GM12875 (cell line): ENCODE measurements around the gene SLC7A6.

ENCODE experiments used
- H3K4me3 ChIP-seq: one replicate; pipeline ENCODE4 v1.5.1; 2011; ENCODE audit warnings: low read depth, low read length, control low read depth
- TF ChIP-seq, protein P1 (sequence below): IDR thresholded peaks from 2 replicates; pipeline ENCODE4 v1.5.1; 2011; ENCODE audit warnings: low read depth, mild to moderate bottlenecking, control low read depth, inconsistent platforms, low read length, moderate library complexity, borderline replicate concordance; ENCODE audit not compliant: insufficient read depth

SLC7A6 gene

DNA sequence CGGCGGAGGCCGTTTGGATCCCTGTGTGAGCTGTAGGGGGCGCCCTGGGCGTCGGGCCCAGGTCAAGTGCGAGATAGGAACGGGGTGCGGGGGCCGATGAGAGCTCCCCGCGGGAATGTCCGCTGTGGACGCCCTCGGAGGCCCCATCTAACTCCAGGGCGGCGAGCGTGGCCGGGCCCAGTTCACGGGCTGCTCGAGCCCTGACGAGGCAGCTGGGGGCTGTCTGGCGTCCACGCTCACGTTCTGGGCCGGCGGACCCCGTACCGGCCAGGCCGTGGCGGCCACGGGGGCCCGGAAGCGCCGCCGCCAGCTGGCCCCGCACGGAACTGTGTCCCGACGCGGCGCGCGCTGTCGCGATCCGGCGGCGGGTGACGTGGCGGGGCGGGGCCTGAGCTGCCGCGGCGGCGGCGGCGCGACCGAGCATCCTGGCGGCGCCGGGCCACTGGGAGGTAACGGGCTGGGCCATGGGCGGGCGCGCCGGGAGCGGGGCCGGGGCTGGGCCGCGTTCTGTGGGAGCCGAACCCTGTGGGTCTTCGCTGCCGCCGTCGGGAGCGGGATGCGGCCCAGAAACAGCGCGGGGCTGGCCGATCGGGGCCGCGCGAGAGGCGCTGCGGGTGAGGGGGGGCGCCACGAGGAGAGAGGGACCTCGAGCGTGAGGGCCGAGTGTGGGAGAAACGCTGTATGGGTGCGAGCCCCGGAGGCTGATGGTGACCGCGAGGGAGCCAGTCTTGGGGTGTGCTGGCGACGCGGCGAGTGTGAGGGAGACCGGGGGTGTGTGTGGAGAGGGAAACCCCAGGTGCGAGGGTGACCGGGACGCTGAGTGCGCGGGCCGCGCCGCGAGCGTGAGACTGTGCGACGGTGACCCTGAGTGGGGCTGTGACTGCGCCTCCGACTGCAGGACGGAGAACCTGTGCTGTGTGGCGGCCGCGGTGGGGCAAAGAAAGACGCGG lies at the start of gene SLC7A6:
TSS of gene SLC7A6 (plus strand) at position 399 of the 950 bp plus-strand sequence. CDS start 10,201 bp downstream, outside the sequence.
- peak within 1 kb of the TSS; percentile 89 for H3K4me3 ChIP-seq
- TF ChIP-seq, protein P1, sequence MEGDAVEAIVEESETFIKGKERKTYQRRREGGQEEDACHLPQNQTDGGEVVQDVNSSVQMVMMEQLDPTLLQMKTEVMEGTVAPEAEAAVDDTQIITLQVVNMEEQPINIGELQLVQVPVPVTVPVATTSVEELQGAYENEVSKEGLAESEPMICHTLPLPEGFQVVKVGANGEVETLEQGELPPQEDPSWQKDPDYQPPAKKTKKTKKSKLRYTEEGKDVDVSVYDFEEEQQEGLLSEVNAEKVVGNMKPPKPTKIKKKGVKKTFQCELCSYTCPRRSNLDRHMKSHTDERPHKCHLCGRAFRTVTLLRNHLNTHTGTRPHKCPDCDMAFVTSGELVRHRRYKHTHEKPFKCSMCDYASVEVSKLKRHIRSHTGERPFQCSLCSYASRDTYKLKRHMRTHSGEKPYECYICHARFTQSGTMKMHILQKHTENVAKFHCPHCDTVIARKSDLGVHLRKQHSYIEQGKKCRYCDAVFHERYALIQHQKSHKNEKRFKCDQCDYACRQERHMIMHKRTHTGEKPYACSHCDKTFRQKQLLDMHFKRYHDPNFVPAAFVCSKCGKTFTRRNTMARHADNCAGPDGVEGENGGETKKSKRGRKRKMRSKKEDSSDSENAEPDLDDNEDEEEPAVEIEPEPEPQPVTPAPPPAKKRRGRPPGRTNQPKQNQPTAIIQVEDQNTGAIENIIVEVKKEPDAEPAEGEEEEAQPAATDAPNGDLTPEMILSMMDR = peak; percentile 86

DNA sequence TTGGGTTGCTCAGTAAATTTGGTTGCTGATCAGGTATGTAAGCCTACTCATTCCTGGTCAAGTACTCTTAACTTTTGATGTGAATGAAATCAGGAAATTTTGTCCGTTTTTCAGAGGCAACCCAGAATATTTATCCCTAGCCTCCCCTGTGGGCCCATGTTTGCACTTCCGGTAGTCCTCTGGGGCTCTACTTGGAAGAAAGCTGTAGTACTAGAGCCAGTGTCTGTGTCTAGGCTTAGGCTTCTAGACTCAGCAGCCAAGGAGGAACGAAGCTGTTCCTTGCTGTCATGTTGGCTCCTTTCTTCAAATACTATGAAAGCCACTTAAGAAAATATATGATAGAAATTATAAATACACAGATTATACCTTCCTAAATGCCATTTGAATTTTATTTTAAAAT lies 49.6 kb upstream of the SLC7A6 start:
- H3K4me3 ChIP-seq = no peak overlapping the region
- TF ChIP-seq, protein P1 = no peak

DNA sequence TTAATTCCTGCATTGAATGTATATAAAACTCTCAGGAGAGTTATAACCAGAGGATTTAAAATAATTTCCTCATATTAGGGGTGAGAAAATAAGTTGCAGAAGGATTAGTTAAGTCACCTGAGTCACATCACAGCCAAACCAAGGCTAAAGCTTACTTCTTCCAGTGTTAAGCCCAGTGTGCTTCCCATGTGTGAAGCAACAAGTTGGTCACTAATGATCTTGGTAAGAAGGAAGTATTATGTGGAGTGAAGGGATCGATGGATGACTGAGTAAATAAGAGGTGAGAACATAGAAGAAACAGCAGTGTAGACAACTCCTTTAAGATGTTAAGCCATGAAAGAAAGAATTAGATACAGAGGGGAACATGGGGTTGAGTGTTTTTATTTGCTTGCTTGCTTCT lies 49.0 kb upstream of the SLC7A6 start:
- H3K4me3 ChIP-seq = no peak overlapping the region
- TF ChIP-seq, protein P1 = no peak

DNA sequence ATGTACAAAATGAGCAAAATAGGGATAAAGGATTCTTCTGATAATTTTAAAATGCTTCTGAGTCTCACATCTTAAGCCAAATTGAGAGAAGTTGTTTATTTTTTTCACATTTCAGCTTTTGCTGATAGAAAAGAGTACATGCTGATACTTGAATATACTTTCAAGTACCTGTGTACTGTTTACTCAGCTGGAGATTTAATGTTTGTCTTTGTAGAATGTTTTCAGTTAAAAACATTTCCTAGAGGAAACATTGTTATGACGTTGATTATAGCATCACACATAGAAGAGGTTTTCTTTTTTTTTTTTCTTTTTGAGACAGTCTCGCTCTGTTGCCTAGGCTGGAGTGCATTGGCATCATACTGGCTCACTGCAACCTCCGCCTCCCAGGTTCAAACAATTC lies 48.1 kb upstream of the SLC7A6 start:
- H3K4me3 ChIP-seq = no peak overlapping the region
- TF ChIP-seq, protein P1 = no peak

DNA sequence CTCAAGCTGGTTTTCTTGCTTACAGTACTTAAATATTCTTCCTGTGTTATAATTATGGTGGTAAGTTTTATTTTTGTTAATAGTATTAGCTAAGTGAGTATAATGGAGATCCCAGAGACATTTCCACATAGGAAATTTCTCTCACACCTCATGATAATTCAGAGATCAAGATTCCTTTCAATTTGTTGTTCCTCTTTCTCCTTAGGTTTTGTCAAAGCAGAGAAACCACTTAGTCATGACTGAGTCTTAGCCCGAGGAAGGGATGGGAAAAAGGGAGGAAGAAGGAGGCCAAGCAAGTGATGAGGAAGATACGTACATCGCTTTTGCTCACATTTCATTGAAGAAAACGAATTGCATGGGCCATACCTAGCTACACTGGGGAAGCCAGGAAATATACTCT lies 46.8 kb upstream of the SLC7A6 start:
- H3K4me3 ChIP-seq = no peak overlapping the region
- TF ChIP-seq, protein P1 = no peak

DNA sequence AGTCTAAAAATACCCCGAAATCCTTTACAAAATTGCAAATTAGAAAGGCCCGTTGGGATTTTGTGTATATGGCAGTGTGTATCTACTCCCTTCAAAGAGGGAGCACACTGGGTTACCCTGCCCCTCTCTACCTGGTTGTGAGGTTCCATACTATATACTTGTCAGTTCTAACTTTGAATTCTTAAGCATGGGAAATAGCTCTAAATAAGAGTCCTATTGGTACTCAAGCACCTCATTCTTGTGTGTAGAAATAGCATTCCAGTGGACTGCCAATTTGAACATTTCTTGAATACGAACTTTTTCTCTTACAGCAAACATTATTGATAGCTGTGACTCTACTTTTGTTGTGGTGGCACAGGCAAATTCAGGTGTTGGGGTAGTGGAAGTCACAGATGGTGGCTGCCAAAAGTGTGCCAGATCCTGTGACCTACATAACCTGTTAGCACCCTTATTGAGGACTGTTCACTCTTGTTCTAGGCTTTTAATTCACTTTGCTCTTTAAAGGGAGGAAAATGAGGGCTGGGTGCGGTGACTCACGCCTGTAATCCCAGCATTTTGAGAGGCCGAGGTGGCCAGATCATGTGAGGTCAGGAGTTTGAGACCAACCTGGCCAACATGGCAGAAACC lies 44.5 kb upstream of the SLC7A6 start:
- TF ChIP-seq, protein P1 = no peak
- no peak overlapping the region for H3K4me3 ChIP-seq
